ENCODE measurements around the gene FBXO24. TPM values are rescaled to one million over a fixed set of nuclear protein-coding genes. Genes with fewer than 3 reads are reported as not detected.
A peak's percentile ranks its signal among the peaks of the same experiment; 100 is the strongest.

The FBXO24 gene
- total and polyA plus RNA-seq, 10 of the 15 experiments (the other 5 are each of a cell fraction or from before 2014, with no cell fraction given), result 0.11 to 0.96 (median 0.27) TPM; not detected in 4

DNA sequence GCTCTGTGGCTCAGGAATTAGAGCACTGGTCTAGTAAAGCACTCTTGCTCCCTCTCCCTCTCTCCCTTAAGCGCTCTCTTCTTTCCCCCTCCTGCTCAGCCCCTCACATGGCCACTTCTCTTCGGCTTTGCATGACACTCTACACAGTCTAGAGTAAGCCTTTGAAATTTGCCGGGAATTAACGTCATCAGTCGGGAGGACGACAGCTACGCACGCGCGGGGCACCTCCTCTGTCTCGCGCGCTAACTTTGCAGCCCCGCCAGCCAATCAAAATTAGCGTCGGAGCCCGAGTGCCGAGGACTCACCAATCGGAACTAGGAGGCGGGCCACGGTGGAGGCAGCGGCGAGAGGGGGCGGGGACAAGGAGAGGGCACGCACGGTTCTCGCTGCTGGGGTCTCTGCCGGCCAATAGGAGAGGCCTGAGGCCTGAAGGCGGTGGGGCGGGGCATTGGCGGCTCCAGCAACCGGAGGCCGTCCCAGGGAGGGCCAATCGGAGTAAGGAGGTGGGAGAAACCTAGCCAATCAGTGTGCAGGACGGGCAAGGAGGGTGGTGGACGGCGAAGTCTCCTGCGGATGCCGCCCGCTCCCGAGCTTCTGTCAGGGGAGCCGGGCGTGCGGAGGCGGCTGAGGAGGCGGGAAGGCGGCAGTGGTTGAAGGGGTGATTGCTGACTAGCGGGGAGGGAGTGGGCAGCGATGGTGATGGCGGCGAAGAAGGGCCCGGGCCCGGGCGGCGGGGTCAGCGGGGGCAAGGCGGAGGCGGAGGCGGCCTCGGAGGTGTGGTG, 47.3 kb upstream of the FBXO24 start, which contains the start of gene AGFG2 (continued):
- TF ChIP-seq CBX3 (IDR thresholded peaks at IDR 0.05; ENCODE audit: borderline replicate concordance, low read depth) (no peak), ATF7 (IDR thresholded peaks at IDR 0.05; ENCODE audit: low read depth) (peak; percentile 60), RAD51 (IDR thresholded peaks at IDR 0.05) (no peak), IKZF1 (conservative IDR thresholded peaks at IDR 0.05) (peak; percentile 81), EED (IDR thresholded peaks at IDR 0.05; ENCODE audit: low read depth) (0 out of 2 replicates have a peak, but pooled peaks have one; percentile 46), GATAD2B (conservative IDR thresholded peaks at IDR 0.05; ENCODE audit: low read depth) (peak; percentile 69), SMC3 (IDR thresholded peaks at IDR 0.05; ENCODE audit: borderline replicate concordance, low read length) (no peak; the same call in 1 of the 2 replicates), NRF1 (conservative IDR thresholded peaks at IDR 0.05; ENCODE audit: low read depth, low read length) (peak; percentile 87), BCL11A (IDR thresholded peaks at IDR 0.05; ENCODE audit: low read depth, low read length) (no peak), NR2F1 (conservative IDR thresholded peaks at IDR 0.05) (peak; percentile 98), RB1 (IDR thresholded peaks at IDR 0.05; ENCODE audit: borderline replicate concordance) (peak; percentile 48; the same call in 1 of the 2 replicates), ESRRA (IDR thresholded peaks at IDR 0.05; ENCODE audit: low read length) (no peak), CBFB (IDR thresholded peaks at IDR 0.05; ENCODE audit: low read depth) (no peak), SUZ12 (IDR thresholded peaks at IDR 0.05; ENCODE audit: unreplicated experiment) (no peak), TAF1 (IDR thresholded peaks at IDR 0.05; ENCODE audit: borderline replicate concordance, low read depth, low read length) (peak; percentile 60; the same call in 1 of the 2 replicates)
- TF ChIP-seq, protein P1, sequence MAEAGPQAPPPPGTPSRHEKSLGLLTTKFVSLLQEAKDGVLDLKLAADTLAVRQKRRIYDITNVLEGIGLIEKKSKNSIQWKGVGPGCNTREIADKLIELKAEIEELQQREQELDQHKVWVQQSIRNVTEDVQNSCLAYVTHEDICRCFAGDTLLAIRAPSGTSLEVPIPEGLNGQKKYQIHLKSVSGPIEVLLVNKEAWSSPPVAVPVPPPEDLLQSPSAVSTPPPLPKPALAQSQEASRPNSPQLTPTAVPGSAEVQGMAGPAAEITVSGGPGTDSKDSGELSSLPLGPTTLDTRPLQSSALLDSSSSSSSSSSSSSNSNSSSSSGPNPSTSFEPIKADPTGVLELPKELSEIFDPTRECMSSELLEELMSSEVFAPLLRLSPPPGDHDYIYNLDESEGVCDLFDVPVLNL (IDR thresholded peaks at IDR 0.05; ENCODE audit: low read depth, low read length), result peak; percentile 94
- TF ChIP-seq, protein P2, sequence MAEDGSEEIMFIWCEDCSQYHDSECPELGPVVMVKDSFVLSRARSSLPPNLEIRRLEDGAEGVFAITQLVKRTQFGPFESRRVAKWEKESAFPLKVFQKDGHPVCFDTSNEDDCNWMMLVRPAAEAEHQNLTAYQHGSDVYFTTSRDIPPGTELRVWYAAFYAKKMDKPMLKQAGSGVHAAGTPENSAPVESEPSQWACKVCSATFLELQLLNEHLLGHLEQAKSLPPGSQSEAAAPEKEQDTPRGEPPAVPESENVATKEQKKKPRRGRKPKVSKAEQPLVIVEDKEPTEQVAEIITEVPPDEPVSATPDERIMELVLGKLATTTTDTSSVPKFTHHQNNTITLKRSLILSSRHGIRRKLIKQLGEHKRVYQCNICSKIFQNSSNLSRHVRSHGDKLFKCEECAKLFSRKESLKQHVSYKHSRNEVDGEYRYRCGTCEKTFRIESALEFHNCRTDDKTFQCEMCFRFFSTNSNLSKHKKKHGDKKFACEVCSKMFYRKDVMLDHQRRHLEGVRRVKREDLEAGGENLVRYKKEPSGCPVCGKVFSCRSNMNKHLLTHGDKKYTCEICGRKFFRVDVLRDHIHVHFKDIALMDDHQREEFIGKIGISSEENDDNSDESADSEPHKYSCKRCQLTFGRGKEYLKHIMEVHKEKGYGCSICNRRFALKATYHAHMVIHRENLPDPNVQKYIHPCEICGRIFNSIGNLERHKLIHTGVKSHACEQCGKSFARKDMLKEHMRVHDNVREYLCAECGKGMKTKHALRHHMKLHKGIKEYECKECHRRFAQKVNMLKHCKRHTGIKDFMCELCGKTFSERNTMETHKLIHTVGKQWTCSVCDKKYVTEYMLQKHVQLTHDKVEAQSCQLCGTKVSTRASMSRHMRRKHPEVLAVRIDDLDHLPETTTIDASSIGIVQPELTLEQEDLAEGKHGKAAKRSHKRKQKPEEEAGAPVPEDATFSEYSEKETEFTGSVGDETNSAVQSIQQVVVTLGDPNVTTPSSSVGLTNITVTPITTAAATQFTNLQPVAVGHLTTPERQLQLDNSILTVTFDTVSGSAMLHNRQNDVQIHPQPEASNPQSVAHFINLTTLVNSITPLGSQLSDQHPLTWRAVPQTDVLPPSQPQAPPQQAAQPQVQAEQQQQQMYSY (CRISPR knock-in tag; IDR thresholded peaks at IDR 0.05), result no peak
- TF ChIP-seq, protein P3, sequence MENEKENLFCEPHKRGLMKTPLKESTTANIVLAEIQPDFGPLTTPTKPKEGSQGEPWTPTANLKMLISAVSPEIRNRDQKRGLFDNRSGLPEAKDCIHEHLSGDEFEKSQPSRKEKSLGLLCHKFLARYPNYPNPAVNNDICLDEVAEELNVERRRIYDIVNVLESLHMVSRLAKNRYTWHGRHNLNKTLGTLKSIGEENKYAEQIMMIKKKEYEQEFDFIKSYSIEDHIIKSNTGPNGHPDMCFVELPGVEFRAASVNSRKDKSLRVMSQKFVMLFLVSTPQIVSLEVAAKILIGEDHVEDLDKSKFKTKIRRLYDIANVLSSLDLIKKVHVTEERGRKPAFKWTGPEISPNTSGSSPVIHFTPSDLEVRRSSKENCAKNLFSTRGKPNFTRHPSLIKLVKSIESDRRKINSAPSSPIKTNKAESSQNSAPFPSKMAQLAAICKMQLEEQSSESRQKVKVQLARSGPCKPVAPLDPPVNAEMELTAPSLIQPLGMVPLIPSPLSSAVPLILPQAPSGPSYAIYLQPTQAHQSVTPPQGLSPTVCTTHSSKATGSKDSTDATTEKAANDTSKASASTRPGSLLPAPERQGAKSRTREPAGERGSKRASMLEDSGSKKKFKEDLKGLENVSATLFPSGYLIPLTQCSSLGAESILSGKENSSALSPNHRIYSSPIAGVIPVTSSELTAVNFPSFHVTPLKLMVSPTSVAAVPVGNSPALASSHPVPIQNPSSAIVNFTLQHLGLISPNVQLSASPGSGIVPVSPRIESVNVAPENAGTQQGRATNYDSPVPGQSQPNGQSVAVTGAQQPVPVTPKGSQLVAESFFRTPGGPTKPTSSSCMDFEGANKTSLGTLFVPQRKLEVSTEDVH (IDR thresholded peaks at IDR 0.05; ENCODE audit: low read depth, partially characterized antibody), result peak; percentile 98
- TF ChIP-seq, protein P4, sequence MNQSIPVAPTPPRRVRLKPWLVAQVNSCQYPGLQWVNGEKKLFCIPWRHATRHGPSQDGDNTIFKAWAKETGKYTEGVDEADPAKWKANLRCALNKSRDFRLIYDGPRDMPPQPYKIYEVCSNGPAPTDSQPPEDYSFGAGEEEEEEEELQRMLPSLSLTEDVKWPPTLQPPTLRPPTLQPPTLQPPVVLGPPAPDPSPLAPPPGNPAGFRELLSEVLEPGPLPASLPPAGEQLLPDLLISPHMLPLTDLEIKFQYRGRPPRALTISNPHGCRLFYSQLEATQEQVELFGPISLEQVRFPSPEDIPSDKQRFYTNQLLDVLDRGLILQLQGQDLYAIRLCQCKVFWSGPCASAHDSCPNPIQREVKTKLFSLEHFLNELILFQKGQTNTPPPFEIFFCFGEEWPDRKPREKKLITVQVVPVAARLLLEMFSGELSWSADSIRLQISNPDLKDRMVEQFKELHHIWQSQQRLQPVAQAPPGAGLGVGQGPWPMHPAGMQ (IDR thresholded peaks at IDR 0.05; ENCODE audit: borderline replicate concordance), result no peak
- TF ChIP-seq, protein P5, sequence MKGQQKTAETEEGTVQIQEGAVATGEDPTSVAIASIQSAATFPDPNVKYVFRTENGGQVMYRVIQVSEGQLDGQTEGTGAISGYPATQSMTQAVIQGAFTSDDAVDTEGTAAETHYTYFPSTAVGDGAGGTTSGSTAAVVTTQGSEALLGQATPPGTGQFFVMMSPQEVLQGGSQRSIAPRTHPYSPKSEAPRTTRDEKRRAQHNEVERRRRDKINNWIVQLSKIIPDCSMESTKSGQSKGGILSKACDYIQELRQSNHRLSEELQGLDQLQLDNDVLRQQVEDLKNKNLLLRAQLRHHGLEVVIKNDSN (IDR thresholded peaks at IDR 0.05; ENCODE audit: borderline replicate concordance, extremely low read length, insufficient read depth, low read depth, low read length), result no peak

Data from GM12878 (cell line).